DOHH2 (cell line): Measurements from ENCODE around the gene MBIP.

Source experiments
- CTCF ChIP-seq: fragments of 200-600 bp; sonication (generic); IDR thresholded peaks from one replicate; pipeline ENCODE4 v1.5.1; 2014; ENCODE audit warnings: antibody characterized with exemption, mild to moderate bottlenecking, low read depth, low read length; ENCODE audit not compliant: poor library complexity, severe bottlenecking
- EZH2phosphoT487 ChIP-seq: fragments of 200-600 bp; sonication (generic); IDR thresholded peaks from 2 replicates; pipeline ENCODE4 v1.6.1; 2017; ENCODE audit warnings: borderline replicate concordance, mild to moderate bottlenecking, antibody characterized with exemption, low read length, moderate library complexity, mixed read lengths

- TF ChIP-seq CTCF (no peak), EZH2phosphoT487 (no peak)
These were observed 44.7 kb downstream of the MBIP start for GRCh38 chr14:36275741-36276140.
